ENCODE data around the gene H3-3A. TPM values are rescaled to one million over a fixed set of nuclear protein-coding genes. Genes with fewer than 3 reads are reported as not detected.
A peak's percentile ranks its signal among the peaks of the same experiment; 100 is the strongest.

Gene H3-3A
- total RNA-seq, 4 donors from 2014 or later, result 319 to 384 (median 350) TPM

- Histone ChIP-seq H3K4me3 (no peak overlapping the region), H3K4me1 (peaks cover 2 to 6% (median 5%) of the 10 kb centered on the region in 4 donors), H3K27me3 (no peaks in the 10 kb centered on the region), H3K36me3 (no peaks in the 10 kb centered on the region), H3K9me3 (no peaks in the 10 kb centered on the region), H3K27ac (replicated peaks in 1 of 4) (no peak overlapping the region)
- 95% methylated on average over 7 of the region's 7 CpGs for WGBS
- no peak for DNase-seq (ENCODE audit: extremely low spot score)
- no peak for TF ChIP-seq CTCF (IDR thresholded peaks at IDR 0.05)
- TF ChIP-seq POLR2AphosphoS5 (IDR thresholded peaks at IDR 0.05), result no peak
- TF ChIP-seq POLR2A (IDR thresholded peaks at IDR 0.05; ENCODE audit: low read depth), result no peak
- TF ChIP-seq EP300 (IDR thresholded peaks at IDR 0.05), result no peak
- intact Hi-C loops (cut with DNase I), result no loop called here
Measured at GRCh38 chr1:226029568-226030225, 32.8 kb upstream of the H3-3A start.

- no peaks in the 10 kb centered on the region for H3K9me3 ChIP-seq
- DNase-seq (ENCODE audit: extremely low spot score), result no peak
- WGBS, result 73% methylated on average over 4 of the region's 4 CpGs
- no peak for TF ChIP-seq POLR2AphosphoS5 (IDR thresholded peaks at IDR 0.05)
- TF ChIP-seq CTCF (IDR thresholded peaks at IDR 0.05), result no peak
- TF ChIP-seq EP300 (IDR thresholded peaks at IDR 0.05), result no peak
- TF ChIP-seq POLR2A (IDR thresholded peaks at IDR 0.05; ENCODE audit: low read depth), result no peak
- H3K27ac ChIP-seq (replicated peaks in 1 of 4), result peak overlapping the region; percentile 32 to 71 (median 50)
- H3K27me3 ChIP-seq, result no peaks in the 10 kb centered on the region
- H3K4me1 ChIP-seq, result peaks cover 5 to 10% (median 8%) of the 10 kb centered on the region in 4 donors
- no peak overlapping the region for H3K4me3 ChIP-seq
- intact Hi-C loops (cut with DNase I), result no loop called here
- H3K36me3 ChIP-seq, result no peaks in the 10 kb centered on the region
Measured at GRCh38 chr1:226033582-226033981, 28.9 kb upstream of the H3-3A start.

GRCh38 chr1:226033991-226034390 is 28.5 kb upstream of the H3-3A start:
- TF ChIP-seq POLR2A (IDR thresholded peaks at IDR 0.05; ENCODE audit: low read depth), result no peak
- Histone ChIP-seq H3K9me3 (no peaks in the 10 kb centered on the region), H3K4me3 (no peak overlapping the region), H3K36me3 (no peaks in the 10 kb centered on the region), H3K27ac (replicated peaks in 1 of 4) (peak overlapping the region; percentile 32 to 71 (median 50)), H3K4me1 (peaks cover 5 to 10% (median 8%) of the 10 kb centered on the region in 4 donors), H3K27me3 (no peaks in the 10 kb centered on the region)
- no peak for DNase-seq (ENCODE audit: extremely low spot score)
- intact Hi-C loops (cut with DNase I), result no loop called here

GRCh38 chr1:226034482-226034881 is 28.0 kb upstream of the H3-3A start:
- Histone ChIP-seq H3K4me1 (peaks cover 5 to 10% (median 8%) of the 10 kb centered on the region in 4 donors), H3K36me3 (no peaks in the 10 kb centered on the region), H3K4me3 (no peak overlapping the region), H3K27me3 (no peaks in the 10 kb centered on the region), H3K27ac (replicated peaks in 1 of 4) (peak overlapping the region; percentile 32 to 71 (median 50)), H3K9me3 (no peaks in the 10 kb centered on the region)
- intact Hi-C loops (cut with DNase I), result no loop called here
- DNase-seq (ENCODE audit: extremely low spot score), result peak; percentile 94
- TF ChIP-seq POLR2AphosphoS5 (IDR thresholded peaks at IDR 0.05) (peak; percentile 53 to 67), EP300 (IDR thresholded peaks at IDR 0.05) (no peak)
- WGBS, result 29% methylated on average over 6 of the region's 6 CpGs

- 98% methylated on average over 5 of the region's 5 CpGs for WGBS
- TF ChIP-seq POLR2A (IDR thresholded peaks at IDR 0.05; ENCODE audit: low read depth) (no peak), EP300 (IDR thresholded peaks at IDR 0.05) (no peak), POLR2AphosphoS5 (IDR thresholded peaks at IDR 0.05) (no peak)
- H3K4me1 ChIP-seq, result peaks cover 5 to 10% (median 8%) of the 10 kb centered on the region in 4 donors
- no peaks in the 10 kb centered on the region for H3K9me3 ChIP-seq
- no peak for DNase-seq (ENCODE audit: extremely low spot score)
- no peaks in the 10 kb centered on the region for H3K36me3 ChIP-seq
- H3K27me3 ChIP-seq, result no peaks in the 10 kb centered on the region
- no peak overlapping the region for H3K4me3 ChIP-seq
- H3K27ac ChIP-seq (replicated peaks in 1 of 4), result no peak overlapping the region
- intact Hi-C loops (cut with DNase I), result no loop called here
Measured at GRCh38 chr1:226035915-226036314, 26.6 kb upstream of the H3-3A start.

GRCh38 chr1:226038661-226039060 is 23.9 kb upstream of the H3-3A start:
- peaks cover 5 to 10% (median 8%) of the 10 kb centered on the region in 4 donors for H3K4me1 ChIP-seq
- no peaks in the 10 kb centered on the region for H3K27me3 ChIP-seq
- TF ChIP-seq POLR2A (IDR thresholded peaks at IDR 0.05; ENCODE audit: low read depth) (no peak), CTCF (IDR thresholded peaks at IDR 0.05) (no peak), EP300 (IDR thresholded peaks at IDR 0.05) (no peak), POLR2AphosphoS5 (IDR thresholded peaks at IDR 0.05) (no peak)
- H3K4me3 ChIP-seq, result no peak overlapping the region
- intact Hi-C loops (cut with DNase I), result no loop called here
- no peak overlapping the region for H3K27ac ChIP-seq (replicated peaks in 1 of 4)
- H3K9me3 ChIP-seq, result no peaks in the 10 kb centered on the region
- H3K36me3 ChIP-seq, result no peaks in the 10 kb centered on the region
- DNase-seq (ENCODE audit: extremely low spot score), result no peak
- 100% methylated on average over 1 of the region's 1 CpG for WGBS

Measured in esophagus muscularis mucosa (tissue), 4 donors.